NCI-H2227 (cell line): ENCODE measurements around the gene SELENOV.

Experiments used
- DNase-seq: peaks from one replicate; lab custom pipeline; 2025; ENCODE audit not compliant: unreplicated experiment; lab: John Stamatoyannopoulos, UW

Gene SELENOV

GRCh38 chr19:39557811-39558623, 43.1 kb downstream of the SELENOV start:
- DNase-seq: no peak

- no peak for DNase-seq
These were observed 43.7 kb downstream of the SELENOV start for GRCh38 chr19:39558624-39559117.

GRCh38 chr19:39563408-39563807, 48.5 kb downstream of the SELENOV start:
- no peak for DNase-seq

GRCh38 chr19:39566064-39566463, 51.1 kb downstream of the SELENOV start:
- DNase-seq: no peak

- DNase-seq: no peak
These were observed 53.7 kb downstream of the SELENOV start for GRCh38 chr19:39568604-39569003.
